Gastroesophageal sphincter (tissue), 3 donors: ENCODE measurements around the gene ZGPAT.

Experiments
- EP300 ChIP-seq: sonication (generic); formaldehyde crosslinking; IDR thresholded peaks from one replicate; pipeline ENCODE4 v1.6.1; 2017; ENCODE audit warnings: antibody characterized with exemption, mild to moderate bottlenecking
- POLR2A ChIP-seq, 2 donors: fragments of 450-650 bp; IDR thresholded peaks; one replicate each; pipeline ENCODE4 v1.6.1; 2017; ENCODE audit warnings: antibody characterized with exemption in 2 of 2, mild to moderate bottlenecking in 2 of 2, moderate library complexity in 1 of 2
- POLR2AphosphoS5 ChIP-seq: sonication (generic); formaldehyde crosslinking; IDR thresholded peaks from one replicate; pipeline ENCODE4 v1.6.1; 2017; ENCODE audit warnings: antibody characterized with exemption
- TF ChIP-seq, protein P1 (sequence below), 4 experiments: fragments of 200-600 bp in 2 of 4; fragments of 450-650 bp in 2 of 4; sonication (generic) in 1 of 4; IDR thresholded peaks; one replicate each; pipeline ENCODE4 v1.5.1; 2017 to 2019; ENCODE audit warnings: antibody characterized with exemption in 4 of 4, mild to moderate bottlenecking in 2 of 4, moderate library complexity in 2 of 4

DNA sequence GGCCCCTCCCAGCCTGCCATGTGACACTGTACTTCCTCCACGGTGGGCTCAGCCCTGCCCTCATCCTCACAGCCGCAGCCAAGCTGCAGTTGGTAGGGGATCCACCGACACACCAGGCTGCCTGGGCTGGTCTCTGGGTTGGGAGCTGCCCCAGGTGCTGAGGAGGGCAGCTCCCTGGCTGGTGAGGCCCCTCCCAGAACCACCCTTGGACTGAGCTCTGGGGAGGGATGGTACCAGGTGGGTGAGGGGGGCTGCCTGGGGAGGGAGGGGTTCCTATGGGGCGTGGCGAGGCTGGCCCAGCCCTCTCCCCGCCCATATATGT lies 11.6 kb upstream of the ZGPAT start:
- no peak for TF ChIP-seq POLR2A (IDR thresholded peaks at IDR 0.05)
- TF ChIP-seq EP300: no peak
- TF ChIP-seq, protein P1, sequence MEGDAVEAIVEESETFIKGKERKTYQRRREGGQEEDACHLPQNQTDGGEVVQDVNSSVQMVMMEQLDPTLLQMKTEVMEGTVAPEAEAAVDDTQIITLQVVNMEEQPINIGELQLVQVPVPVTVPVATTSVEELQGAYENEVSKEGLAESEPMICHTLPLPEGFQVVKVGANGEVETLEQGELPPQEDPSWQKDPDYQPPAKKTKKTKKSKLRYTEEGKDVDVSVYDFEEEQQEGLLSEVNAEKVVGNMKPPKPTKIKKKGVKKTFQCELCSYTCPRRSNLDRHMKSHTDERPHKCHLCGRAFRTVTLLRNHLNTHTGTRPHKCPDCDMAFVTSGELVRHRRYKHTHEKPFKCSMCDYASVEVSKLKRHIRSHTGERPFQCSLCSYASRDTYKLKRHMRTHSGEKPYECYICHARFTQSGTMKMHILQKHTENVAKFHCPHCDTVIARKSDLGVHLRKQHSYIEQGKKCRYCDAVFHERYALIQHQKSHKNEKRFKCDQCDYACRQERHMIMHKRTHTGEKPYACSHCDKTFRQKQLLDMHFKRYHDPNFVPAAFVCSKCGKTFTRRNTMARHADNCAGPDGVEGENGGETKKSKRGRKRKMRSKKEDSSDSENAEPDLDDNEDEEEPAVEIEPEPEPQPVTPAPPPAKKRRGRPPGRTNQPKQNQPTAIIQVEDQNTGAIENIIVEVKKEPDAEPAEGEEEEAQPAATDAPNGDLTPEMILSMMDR (IDR thresholded peaks at IDR 0.05): no peak
- no peak for TF ChIP-seq POLR2AphosphoS5
